ENCODE results near the gene NYNRIN.
"Not testable (repeated sequence)": the region's sequence is repeated elsewhere in the genome, so short reads cannot be mapped to it uniquely, and the experiment has no call there.

The NYNRIN gene

DNA sequence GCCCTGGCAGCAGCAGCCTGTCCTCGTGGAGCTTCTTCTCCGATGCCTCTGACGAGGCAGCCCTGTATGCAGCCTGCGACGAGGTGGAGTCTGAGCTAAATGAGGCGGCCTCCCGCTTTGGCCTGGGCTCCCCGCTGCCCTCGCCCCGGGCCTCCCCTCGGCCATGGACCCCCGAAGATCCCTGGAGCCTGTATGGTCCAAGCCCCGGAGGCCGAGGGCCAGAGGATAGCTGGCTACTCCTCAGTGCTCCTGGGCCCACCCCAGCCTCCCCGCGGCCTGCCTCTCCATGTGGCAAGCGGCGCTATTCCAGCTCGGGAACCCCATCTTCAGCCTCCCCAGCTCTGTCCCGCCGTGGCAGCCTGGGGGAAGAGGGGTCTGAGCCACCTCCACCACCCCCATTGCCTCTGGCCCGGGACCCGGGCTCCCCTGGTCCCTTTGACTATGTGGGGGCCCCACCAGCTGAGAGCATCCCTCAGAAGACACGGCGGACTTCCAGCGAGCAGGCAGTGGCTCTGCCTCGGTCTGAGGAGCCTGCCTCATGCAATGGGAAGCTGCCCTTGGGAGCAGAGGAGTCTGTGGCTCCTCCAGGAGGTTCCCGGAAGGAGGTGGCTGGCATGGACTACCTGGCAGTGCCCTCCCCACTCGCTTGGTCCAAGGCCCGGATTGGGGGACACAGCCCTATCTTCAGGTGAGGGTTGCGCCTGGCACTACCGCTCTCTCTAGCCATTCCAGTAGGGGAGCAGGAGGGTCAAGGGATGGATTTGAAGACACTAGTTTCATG is 28.7 kb upstream of the NYNRIN start:
- DNase-seq (ENCODE audit: low spot score): no peak

DNA sequence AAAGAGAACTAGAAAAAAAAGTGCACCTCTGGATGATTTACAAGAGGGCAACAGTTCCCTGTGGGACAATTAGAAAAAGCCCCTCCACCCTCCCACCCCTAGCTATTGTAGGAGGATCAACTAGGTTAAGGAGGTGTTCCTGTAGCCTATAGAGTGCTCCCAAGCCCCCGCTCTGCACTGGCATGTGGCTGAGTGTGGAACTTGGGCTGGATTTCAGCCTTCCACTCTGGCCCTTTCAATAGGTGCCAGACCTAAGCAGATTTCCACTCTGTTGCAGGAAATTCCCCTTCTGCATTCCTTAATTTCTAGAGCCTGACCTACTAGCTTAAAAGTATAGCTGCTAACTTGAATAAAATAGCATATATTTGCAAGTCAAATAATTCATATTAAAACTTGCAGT is 28.1 kb upstream of the NYNRIN start:
- DNase-seq (ENCODE audit: low spot score): no peak

DNA sequence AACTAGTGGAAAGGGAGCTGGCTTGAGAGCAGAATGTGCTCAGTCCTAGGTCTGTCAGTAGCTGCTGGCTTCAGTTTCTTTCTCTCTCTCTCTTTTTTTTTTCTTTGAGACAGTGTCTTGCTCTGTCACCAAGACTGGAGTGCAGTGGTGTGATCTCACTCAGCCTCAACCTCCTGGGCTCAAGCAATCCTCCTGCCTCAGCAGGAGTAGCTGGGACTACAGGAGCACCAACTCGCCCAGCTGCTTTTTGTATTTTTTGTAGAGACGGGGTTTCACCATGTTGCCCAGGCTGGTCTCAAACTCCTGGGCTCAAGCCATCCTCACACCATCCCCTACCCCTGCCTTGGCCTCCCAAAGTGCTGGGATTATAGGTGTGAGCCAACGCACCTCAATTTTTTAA is 27.2 kb upstream of the NYNRIN start:
- not testable (repeated sequence) for DNase-seq (ENCODE audit: low spot score)

DNA sequence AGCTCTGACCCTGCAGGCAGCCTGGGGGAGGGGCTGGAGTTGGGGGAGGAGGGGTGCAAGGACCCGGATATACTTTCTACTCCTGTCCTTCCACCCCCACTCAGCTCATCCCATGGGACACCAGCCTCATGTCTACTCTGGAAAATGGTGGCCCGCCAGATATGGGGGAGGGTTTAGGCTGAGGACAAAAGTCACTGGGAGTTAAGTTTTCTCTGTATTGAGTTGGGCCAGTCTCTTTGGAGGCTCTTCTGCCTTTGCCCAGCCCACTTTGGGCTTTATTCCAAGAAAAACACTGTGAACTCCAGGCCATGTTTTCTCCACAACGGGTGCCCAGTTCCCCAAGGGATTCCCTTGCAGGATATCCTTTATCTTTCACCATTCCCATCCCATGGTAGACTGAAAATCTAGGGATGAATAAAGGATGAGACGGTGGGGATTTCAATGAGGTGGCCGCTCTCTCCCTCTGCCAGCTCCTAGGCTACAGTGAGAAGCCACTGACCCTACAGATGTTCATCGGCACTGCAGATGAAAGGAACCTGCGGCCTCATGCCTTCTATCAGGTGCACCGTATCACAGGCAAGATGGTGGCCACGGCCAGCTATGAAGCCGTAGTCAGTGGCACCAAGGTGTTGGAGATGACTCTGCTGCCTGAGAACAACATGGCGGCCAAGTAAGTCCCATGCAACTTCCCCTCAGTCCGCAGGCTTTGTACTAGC is 25.9 kb upstream of the NYNRIN start:
- no peak for DNase-seq (ENCODE audit: low spot score)

DNA sequence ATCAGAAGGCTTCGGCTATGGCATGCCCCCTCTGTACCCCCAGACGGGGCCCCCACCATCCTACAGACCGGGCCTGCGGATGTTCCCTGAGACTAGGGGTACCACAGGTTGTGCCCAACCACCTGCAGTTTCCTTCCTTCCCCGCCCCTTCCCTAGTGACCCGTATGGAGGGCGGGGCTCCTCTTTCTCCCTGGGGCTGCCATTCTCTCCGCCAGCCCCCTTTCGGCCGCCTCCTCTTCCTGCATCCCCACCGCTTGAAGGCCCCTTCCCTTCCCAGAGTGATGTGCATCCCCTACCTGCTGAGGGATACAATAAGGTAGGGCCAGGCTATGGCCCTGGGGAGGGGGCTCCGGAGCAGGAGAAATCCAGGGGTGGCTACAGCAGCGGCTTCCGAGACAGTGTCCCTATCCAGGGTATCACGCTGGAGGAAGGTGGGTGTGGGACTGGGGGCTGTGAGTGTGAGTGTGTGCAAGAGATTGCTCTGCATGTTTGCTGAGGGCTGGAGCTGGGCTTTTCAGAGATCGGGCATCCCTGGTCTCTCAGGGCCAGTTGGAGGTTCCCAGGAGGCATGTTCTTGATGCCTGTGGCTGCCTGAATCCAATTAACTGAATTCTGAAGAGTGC is 22.2 kb upstream of the NYNRIN start:
- DNase-seq (ENCODE audit: low spot score): no peak

DNA sequence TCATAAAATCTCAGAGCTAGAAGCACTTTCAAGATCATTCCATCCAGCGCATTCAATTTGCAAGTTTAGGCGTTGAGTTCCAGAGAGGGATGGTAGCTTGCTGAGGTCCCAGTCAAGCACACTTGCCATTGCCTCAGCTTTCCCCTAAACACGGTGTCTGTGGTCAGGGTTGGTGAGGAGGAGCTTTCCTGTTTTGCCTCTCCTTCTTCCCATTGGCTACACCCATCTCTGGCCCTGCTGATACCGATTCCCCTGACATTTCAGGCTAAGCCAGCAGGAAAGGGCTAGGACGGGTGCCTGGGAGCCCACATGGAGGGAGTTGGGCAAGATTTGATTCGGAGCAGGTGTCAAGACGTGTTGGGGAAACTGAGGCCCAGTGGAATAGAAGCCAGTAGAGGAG is 21.7 kb upstream of the NYNRIN start:
- no peak for DNase-seq (ENCODE audit: low spot score)

DNA sequence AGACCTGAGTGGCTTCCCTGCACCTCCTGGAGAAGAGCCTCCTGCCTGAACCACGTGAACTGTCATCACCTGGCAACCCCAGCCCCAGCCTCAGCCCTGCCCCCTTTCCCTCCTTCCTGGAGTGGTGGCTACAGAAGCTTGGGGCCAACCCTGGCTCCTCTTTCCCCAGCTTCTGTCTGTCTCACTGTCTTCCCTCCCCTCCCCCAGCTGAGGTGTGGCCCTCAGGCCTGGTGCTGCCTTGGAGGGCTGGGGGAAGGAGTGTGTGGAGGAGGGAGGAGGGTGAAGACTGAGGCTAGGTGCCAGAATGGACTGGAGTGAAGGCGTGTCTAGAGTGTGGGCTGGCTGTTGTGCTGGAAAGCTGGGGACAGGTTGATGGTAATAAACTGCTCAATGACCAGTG is 21.1 kb upstream of the NYNRIN start:
- DNase-seq (ENCODE audit: low spot score): no peak

DNA sequence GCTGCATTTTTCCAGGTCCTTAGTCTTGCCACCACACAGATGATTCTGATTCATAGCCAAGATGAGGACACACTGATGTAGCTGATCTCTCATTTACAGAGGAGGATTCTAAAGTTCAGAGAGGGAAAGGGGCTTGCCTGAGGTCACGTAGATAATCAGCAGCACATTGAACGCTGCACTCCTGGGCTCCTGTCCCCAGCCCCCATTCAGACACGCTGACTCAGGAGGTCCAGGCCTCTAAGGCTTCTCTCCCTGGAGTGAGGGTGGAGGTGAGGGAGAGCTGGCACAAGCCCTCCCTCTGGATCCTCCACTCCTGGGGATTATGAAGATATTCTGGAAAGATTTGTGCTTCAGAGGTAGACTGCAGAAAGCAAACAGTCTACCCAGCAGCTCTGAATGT is 20.5 kb upstream of the NYNRIN start:
- no peak for DNase-seq (ENCODE audit: low spot score)

DNA sequence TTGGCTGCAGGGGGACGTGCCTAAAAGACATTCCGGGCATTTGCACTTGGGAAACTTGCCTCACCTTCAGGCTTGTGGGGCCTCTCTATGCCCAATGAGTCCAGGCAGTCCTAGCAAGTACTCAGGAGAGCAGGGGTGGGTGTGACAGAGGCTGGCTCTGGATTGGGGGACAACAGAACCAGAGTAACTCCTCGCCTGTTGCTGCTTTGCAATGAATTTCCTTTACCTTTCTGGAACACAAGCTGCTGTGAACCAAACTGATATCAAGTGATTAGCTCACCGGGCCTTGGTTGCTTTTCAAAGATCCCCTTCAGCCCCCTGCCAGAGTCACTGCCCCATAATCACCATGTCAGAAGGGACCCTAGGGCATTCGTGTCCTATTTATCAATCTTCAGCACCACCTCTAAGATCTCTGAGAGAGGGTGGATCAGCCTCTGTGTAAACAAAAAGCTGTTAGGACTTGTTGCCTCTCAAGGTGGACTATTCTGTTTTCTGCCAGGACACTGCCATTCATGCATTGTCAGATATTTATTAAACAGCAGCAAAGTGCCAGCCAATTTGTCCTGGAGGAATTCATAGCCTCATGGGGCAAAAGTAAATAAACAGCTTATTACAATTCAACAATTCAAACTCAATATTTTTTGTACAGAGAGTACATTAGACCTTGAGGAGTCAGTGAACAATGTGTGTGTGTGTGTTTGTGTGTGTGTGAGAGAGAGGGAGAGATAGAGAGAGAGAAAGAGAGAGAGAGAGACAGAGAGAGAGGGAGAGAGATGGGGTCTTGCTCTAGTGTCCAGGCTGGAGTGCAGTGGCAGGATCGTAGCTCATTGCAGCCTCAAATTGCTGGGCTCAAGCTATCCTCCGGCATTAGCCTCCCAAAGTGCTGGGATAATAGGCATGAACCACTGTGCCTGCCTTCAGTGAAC is 19.6 kb upstream of the NYNRIN start:
- DNase-seq (ENCODE audit: low spot score): no peak

DNA sequence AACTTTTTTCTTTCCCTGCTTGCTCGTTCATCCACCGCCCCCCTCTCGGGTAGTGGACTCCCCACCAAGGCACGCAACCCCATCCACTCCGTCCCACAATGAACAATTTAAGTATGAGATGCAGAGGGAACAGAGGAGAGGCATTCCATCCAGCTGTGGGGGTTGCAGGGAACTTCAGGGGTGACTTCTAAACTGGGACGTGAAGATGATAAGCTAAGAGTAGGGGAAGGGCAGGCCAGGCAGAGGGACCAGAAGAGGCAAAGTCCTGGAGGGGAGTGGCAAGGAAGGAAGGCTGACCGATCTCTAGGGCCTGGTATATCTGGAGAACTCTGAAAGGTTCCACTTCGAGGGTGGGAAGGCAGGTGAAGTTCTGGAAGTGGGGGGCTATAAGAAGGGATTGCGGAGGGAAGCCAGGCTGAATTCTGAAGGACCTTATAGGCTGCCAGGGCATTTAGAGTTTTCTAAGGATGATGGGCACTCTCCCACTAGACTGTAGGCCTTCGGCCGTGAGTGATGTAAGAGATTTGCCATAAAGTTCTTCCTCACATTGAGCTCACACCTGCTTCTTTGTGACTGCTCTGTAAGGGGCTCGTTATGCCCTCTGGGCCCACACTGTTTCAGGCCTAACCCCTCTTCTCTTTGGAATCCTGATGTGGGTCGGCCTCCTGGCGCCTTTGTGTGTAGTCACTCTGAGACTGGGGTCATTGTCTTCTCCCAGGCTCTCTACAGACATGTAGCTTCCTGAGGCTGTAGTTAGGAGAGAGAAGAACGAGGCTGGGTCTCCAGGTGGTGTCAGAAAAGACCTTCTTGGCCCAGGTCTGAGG is 18.7 kb upstream of the NYNRIN start:
- no peak for DNase-seq (ENCODE audit: low spot score)

DNA sequence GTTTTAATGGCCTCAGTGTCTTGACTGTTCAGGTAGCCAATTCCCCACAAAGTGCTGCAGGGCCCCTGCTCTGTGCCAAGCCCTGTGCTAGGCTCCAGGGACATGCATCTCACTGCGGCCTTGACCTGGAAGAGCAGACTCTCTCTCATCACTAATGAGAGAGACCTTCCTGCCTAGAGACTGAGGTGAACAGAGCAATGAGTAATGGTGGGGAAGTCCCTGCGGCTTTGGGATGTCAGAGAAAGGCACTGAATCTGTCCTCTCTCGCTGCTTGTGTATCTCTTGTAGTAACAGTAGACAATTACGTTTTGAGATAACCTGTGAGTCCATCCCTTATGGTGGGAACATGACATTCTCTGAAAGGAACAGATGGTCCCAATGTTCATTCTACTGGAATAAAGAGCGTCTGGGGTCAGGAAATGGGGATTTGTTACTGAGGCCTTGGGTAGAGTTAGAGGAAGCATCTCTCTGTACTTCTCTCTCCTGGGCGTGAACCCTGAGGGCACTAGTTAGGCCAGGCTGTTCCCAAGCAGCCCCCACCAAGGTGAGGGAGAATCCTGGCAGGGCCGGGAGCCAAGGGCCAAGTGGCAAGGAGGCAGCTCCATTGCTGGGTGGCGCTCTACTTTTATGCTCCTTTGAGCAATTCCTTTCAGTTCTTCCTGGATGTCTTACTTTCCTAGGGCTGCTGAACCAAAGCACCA is 17.3 kb upstream of the NYNRIN start:
- no peak for DNase-seq (ENCODE audit: low spot score)

DNA sequence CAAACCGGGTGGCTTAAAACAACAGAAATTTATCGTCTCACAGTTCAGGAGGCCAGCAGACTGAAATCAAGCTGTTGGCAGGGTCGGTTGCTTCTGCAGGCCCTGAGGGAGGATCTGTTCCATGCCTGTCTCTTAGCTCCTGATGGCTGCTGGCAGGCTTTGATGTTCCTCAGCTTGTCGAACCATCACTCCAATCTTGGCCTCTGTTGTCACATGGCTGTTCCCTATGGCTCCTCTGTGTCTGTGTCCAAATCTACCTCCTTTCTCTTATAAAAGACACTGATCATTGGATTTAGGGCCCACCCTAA is 16.8 kb upstream of the NYNRIN start:
- no peak for DNase-seq (ENCODE audit: low spot score)

DNA sequence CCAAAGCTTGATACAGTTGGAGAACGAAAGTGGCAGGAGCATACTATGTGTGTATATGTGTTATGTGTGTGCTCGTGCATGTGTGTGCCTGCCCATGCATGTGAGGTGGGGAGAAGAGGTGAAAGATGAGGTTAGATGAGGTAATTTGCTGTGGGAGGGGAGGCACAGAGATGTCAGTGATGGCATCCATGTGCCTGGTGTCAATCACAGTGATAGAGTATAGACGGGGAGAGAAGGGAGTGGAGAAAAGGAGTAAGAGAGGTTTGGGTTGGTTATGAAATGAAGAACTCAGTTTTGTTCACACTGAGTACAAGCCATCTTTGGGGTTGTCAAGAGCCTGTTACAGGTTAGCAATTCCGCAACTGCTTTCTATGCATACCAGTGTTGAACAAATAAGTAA is 14.6 kb upstream of the NYNRIN start:
- no peak for DNase-seq (ENCODE audit: low spot score)

DNA sequence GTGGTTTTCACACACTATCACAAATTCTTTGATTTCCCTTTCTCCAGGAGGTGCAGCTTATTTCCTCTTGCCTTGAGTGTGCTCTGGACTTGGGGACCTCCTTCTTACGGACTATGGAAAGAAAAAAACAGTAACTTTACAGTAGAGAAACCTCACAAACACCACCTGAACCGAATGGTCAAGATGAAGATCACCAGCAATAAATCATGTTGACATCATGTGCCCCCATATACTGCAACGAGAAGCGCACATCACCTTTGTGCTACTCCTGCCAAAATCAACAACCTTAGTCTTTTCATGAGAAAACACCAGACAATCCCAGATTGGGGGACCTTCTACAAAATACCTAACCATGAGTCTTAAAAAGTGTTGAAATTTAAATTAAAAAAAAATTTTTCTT is 13.3 kb upstream of the NYNRIN start:
- no peak for DNase-seq (ENCODE audit: low spot score)

DNA sequence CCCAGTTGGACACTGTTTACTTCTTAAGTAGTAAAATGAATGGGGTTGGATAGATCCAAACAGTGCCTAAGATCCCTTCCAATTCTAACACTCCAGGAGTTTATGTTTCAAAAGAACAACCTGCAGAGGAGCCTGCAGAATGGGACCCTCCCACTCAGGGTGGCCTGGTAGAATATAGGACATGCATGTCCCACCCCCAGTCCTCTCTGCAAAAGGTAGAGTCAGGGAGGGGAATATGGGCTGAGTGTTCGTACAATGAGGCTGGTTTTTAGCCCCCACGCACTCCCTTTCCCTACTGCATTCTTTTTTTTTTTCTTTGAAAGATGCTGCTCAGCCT is 11.8 kb upstream of the NYNRIN start:
- no peak for DNase-seq (ENCODE audit: low spot score)

DNA sequence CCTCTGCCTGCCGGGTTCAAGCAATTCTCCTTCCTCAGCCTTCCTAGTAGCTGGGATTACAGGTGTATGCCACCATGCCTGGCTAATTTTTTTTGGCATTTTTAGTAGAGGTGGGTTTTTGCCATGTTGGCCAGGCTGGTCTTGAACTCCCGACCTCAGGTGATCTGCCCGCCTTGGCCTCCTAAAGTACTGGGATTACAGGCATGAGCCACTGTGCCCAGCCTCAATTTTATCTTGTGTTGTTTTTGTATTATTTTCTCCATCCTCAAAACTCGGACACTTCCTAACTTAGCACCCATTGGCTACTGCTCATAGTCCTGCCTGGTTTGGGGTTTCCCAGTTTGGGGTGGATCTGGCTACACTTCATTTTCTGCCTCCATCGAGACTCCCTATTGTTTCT is 11.2 kb upstream of the NYNRIN start:
- not testable (repeated sequence) for DNase-seq (ENCODE audit: low spot score)

DNA sequence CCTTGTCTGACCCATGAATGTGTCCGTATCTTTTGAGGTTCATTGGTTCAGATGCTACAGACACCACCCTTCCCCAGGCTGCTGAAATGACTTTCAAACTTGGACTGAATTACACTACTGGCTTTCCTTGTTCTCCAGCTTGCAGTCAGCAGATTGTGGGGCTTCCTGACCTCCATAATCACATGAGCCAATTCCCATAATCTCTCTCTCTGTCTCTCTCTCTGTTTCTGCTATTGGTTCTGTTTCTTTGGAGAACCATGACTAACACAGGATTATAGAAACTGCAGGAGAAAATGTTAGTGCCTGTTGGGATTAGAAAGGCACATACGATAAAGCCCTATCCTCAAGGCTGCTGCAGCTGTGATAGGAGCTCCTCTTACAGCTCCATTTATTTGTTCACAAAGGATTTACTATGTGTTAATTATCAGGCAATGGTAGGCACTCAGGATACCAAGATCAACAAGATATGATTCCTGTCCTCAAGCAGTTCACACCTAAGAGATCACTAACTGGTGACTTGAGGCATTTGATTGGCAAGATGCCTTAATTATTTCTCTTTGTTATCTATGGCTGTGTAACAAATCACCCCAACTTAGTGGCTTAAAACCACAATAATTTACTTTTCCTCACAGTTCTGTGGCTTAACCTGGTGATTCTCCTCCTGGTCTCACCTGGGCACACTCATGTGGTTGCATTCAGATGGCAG is 10.2 kb upstream of the NYNRIN start:
- no peak for DNase-seq (ENCODE audit: low spot score)

DNA sequence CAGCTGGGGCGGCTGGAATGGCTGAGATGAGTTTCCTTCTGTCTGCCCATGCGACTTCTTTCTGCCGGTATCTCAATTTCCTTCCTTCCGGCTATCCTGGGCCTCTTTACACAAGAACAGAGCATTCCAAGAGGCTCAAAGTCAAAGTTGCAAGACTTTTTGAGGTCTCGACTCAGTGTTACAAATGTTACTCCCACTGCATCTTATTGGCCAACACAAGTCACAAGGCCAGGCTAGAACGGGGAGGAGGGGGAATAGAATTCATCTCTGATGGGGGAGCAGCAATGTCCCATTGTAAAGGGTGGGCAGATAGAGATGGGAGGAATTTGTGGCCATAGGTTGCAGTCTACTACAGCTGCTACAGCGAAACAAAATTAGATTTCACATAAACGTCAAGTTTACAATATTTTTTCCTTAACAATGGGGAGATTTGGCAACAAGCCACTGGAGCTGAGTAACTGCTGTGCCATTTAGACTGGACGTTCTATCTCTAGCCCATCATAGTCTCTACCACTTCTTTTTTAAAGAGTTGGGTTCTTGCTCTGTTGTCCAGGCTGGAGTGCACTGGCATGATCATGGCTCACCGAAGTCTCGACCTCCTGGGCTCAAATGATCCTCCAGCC is 9.5 kb upstream of the NYNRIN start:
- DNase-seq (ENCODE audit: low spot score): no peak

DNA sequence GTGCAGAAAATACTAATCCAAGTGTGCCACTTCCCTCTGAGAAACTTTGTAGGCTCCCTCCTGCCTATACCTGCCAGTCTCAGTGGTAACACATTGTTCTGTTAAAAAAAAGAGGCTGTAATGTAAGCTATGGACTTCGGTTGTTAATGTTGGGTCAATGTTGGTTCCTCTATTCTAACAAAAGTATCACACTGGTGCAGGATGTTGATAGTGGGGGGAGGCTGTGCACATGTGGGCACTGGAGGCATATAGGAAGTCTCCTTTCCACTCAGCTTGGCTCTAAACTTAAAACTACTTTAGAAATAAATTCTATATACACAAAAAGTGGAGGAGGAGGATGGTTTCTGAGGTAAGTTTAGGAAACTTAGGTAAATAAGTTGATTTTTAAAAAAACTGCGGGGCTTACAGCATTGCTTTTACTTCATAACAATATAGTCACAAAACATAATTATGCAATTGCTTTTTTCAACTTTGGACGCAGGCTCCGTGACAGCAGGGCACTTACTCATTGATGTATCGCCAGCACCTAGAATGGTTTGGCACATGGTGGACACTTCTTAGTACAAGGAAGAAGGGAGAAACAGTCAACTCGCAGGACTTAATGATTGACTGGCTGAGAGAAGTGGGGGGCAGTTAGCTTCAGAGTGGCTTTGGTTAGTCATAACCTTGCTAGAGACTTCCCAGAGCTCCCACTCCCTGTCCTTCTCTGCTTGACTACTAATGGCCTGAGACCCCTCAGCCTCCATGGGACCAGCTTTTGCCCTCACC is 7.9 kb upstream of the NYNRIN start:
- no peak for DNase-seq (ENCODE audit: low spot score)
